Neural progenitor cell (in vitro differentiated cells): ENCODE data around the gene OR6K2.

ENCODE experiments used
- CTCF ChIP-seq: fragments of 200-600 bp; sonication (generic); IDR thresholded peaks from 2 replicates; pipeline ENCODE4 v1.5.1; 2017; ENCODE audit warnings: antibody characterized with exemption, mild to moderate bottlenecking
- EZH2 ChIP-seq: fragments of 200-600 bp; sonication (generic); IDR thresholded peaks from 2 replicates; pipeline ENCODE4 v1.6.1; 2017; ENCODE audit warnings: antibody characterized with exemption, mild to moderate bottlenecking, moderate library complexity
- EZH2phosphoT487 ChIP-seq: fragments of 200-600 bp; sonication (generic); IDR thresholded peaks from 2 replicates; pipeline ENCODE4 v1.6.1; 2017; ENCODE audit warnings: antibody characterized with exemption

- no peak for TF ChIP-seq CTCF
- no peak for TF ChIP-seq EZH2
- TF ChIP-seq EZH2phosphoT487 = no peak
Observed at GRCh38 chr1:158706096-158706495, 5.6 kb upstream of the OR6K2 start.
